Prostate gland (tissue), 2 donors: Measurements from ENCODE around the gene EXOC3.

Experiments
- CTCF ChIP-seq, 4 experiments: fragments of 200-600 bp in 2 of 4; fragments of 450-650 bp in 2 of 4; sonication (generic) in 2 of 4; IDR thresholded peaks; 1 replicate in 3 of 4; 2 replicates in 1 of 4; pipeline ENCODE4 v1.5.1; 2016 to 2019; ENCODE audit warnings: antibody characterized with exemption in 4 of 4, mild to moderate bottlenecking in 2 of 4, moderate library complexity in 2 of 4
- POLR2A ChIP-seq: fragments of 450-650 bp; IDR thresholded peaks from one replicate; pipeline ENCODE4 v1.6.1; 2016; ENCODE audit warnings: antibody characterized with exemption, mild to moderate bottlenecking
- POLR2AphosphoS5 ChIP-seq: sonication (generic); formaldehyde crosslinking; IDR thresholded peaks from one replicate; pipeline ENCODE4 v1.6.1; 2017; ENCODE audit warnings: antibody characterized with exemption

GRCh38 chr5:400282-401145 is 42.5 kb upstream of the EXOC3 start:
- TF ChIP-seq CTCF (IDR thresholded peaks at IDR 0.05) (no peak), POLR2A (no peak), POLR2AphosphoS5 (no peak)
